Epithelial cell of esophagus (primary cell): ENCODE results near the gene PLCL2.
"Not testable (repeated sequence)": the region's sequence is repeated elsewhere in the genome, so short reads cannot be mapped to it uniquely, and the experiment has no call there.

Experiments used
- DNase-seq: peaks from one replicate; pipeline ENCODE4 v3.0.0; 2010; ENCODE audit warnings: low read depth
- H3K4me3 ChIP-seq: 2 replicates; pipeline ENCODE4 v1.5.1; 2011; ENCODE audit warnings: mild to moderate bottlenecking, low read length, control low read depth
- CTCF ChIP-seq: IDR thresholded peaks from 2 replicates; pipeline ENCODE4 v1.5.1; 2011; ENCODE audit warnings: low read depth, mild to moderate bottlenecking, low read length, control low read depth, inconsistent platforms; ENCODE audit not compliant: insufficient read depth; ENCODE audit errors: missing control alignments

The PLCL2 gene

GRCh38 chr3:16940769-16941700 lies 56.3 kb downstream of the PLCL2 start:
- no peak overlapping the region for H3K4me3 ChIP-seq
- TF ChIP-seq CTCF = no peak
- no peak for DNase-seq

- DNase-seq = no peak
- TF ChIP-seq CTCF = no peak
- no peak overlapping the region for H3K4me3 ChIP-seq
Observed at GRCh38 chr3:16942955-16943354, 58.2 kb downstream of the PLCL2 start.

GRCh38 chr3:16943857-16944256 lies 59.1 kb downstream of the PLCL2 start:
- DNase-seq = no peak
- no peak overlapping the region for H3K4me3 ChIP-seq
- TF ChIP-seq CTCF = no peak

GRCh38 chr3:16944356-16944755 lies 59.6 kb downstream of the PLCL2 start:
- no peak overlapping the region for H3K4me3 ChIP-seq
- TF ChIP-seq CTCF = no peak
- DNase-seq = no peak

GRCh38 chr3:16945330-16945729 lies 60.6 kb downstream of the PLCL2 start:
- TF ChIP-seq CTCF = no peak
- no peak overlapping the region for H3K4me3 ChIP-seq
- DNase-seq = peak; percentile 9

GRCh38 chr3:16950282-16950681 lies 65.5 kb downstream of the PLCL2 start:
- TF ChIP-seq CTCF = no peak
- no peak overlapping the region for H3K4me3 ChIP-seq
- DNase-seq = no peak

- no peak for DNase-seq
- no peak for TF ChIP-seq CTCF
- no peak overlapping the region for H3K4me3 ChIP-seq
Observed at GRCh38 chr3:16950845-16951244, 66.1 kb downstream of the PLCL2 start.

- not testable (repeated sequence) for H3K4me3 ChIP-seq, DNase-seq
Observed at GRCh38 chr3:16957852-16958251, 73.1 kb downstream of the PLCL2 start.
